Bronchial epithelial cell (primary cell): ENCODE results near the gene SPPL2B. TPM values are rescaled to one million over a fixed set of nuclear protein-coding genes. Genes with fewer than 3 reads are reported as not detected.

ENCODE experiments used
- DNase-seq: peaks from one replicate; pipeline ENCODE4 v3.0.0-alpha.2; 2010; ENCODE audit warnings: low read depth
- FAIRE-seq: peaks from 2 replicates; lab custom pipeline; 2011; peaks lifted over from hg19 to GRCh38; lab: Jason Lieb, UNC
- H3K27me3 ChIP-seq: 2 replicates; pipeline ENCODE4 v1.5.1; 2011; ENCODE audit warnings: low read length; ENCODE audit not compliant: control insufficient read depth, insufficient read depth
- H3K36me3 ChIP-seq: 2 replicates; pipeline ENCODE4 v1.5.1; 2011; ENCODE audit warnings: low read length; ENCODE audit not compliant: control insufficient read depth, insufficient read depth
- H3K4me3 ChIP-seq: 2 replicates; pipeline ENCODE4 v1.5.1; 2011; ENCODE audit warnings: mild to moderate bottlenecking, low read depth, low read length, control low read depth
- total RNA-seq: library from RNA; depleted of rRNA; stranded (reverse); fragments of >200 nt; gene quantifications from 2 replicates; pipeline ENCODE4 v1.2.1, GENCODE V29; 2014
- TF ChIP-seq, protein P1 (sequence below): IDR thresholded peaks from 2 replicates; pipeline ENCODE4 v1.5.1; 2011; ENCODE audit warnings: mild to moderate bottlenecking, moderate library complexity, low read length, control low read depth, inconsistent platforms; ENCODE audit not compliant: insufficient read depth, severe bottlenecking

Gene SPPL2B
- total RNA-seq, 1 donor from 2014 or later = 10.0 TPM

- Histone ChIP-seq H3K36me3 (no peaks in the 10 kb centered on the region), H3K27me3 (no peaks in the 10 kb centered on the region), H3K4me3 (no peak overlapping the region)
- TF ChIP-seq, protein P1, sequence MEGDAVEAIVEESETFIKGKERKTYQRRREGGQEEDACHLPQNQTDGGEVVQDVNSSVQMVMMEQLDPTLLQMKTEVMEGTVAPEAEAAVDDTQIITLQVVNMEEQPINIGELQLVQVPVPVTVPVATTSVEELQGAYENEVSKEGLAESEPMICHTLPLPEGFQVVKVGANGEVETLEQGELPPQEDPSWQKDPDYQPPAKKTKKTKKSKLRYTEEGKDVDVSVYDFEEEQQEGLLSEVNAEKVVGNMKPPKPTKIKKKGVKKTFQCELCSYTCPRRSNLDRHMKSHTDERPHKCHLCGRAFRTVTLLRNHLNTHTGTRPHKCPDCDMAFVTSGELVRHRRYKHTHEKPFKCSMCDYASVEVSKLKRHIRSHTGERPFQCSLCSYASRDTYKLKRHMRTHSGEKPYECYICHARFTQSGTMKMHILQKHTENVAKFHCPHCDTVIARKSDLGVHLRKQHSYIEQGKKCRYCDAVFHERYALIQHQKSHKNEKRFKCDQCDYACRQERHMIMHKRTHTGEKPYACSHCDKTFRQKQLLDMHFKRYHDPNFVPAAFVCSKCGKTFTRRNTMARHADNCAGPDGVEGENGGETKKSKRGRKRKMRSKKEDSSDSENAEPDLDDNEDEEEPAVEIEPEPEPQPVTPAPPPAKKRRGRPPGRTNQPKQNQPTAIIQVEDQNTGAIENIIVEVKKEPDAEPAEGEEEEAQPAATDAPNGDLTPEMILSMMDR = no peak
- DNase-seq (no peak), FAIRE-seq (no peak)
Observed at GRCh38 chr19:2380567-2380966, 52.1 kb downstream of the SPPL2B start.

GRCh38 chr19:2381148-2381820, 52.8 kb downstream of the SPPL2B start:
- no peak for DNase-seq
- TF ChIP-seq, protein P1 = no peak
- H3K4me3 ChIP-seq = no peak overlapping the region
- H3K27me3 ChIP-seq = no peaks in the 10 kb centered on the region
- FAIRE-seq = peak; percentile 47
- no peaks in the 10 kb centered on the region for H3K36me3 ChIP-seq

DNA sequence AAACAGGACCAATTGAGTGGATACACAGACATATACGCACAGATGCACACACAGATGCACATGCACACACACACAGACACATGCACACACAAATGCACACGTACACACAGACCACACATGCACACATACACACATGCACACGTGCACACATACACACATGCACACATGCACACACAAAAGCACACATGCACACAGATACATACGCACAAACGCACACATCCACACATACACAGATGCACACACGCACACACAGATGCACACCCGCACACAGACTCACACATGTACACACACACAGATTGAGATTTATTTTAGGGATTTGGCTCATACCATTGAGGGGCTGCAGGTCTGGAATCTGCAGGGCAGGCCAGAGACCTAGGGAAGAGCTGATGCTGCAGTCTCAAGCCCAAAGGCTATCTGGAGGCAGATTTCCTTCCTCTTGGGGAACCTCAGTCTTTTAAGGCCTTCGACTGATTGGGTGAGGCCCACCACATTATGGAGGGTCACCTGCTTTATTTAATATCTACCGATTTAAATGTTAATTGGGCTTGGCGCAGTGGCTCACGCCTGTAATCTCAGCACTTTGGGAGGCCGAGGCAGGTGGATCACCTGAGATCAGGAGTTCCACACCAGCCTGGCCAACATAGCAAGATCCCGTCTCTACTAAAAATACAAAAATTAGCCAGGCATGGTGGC, 54.2 kb downstream of the SPPL2B start:
- DNase-seq (no peak), FAIRE-seq (peak; percentile 88)
- Histone ChIP-seq H3K4me3 (no peak overlapping the region), H3K27me3 (no peaks in the 10 kb centered on the region), H3K36me3 (no peaks in the 10 kb centered on the region)
- TF ChIP-seq, protein P1 = no peak

GRCh38 chr19:2385053-2385721, 56.7 kb downstream of the SPPL2B start:
- FAIRE-seq (no peak), DNase-seq (peak; percentile 75)
- H3K4me3 ChIP-seq = peak overlapping the region; percentile 18

DNA sequence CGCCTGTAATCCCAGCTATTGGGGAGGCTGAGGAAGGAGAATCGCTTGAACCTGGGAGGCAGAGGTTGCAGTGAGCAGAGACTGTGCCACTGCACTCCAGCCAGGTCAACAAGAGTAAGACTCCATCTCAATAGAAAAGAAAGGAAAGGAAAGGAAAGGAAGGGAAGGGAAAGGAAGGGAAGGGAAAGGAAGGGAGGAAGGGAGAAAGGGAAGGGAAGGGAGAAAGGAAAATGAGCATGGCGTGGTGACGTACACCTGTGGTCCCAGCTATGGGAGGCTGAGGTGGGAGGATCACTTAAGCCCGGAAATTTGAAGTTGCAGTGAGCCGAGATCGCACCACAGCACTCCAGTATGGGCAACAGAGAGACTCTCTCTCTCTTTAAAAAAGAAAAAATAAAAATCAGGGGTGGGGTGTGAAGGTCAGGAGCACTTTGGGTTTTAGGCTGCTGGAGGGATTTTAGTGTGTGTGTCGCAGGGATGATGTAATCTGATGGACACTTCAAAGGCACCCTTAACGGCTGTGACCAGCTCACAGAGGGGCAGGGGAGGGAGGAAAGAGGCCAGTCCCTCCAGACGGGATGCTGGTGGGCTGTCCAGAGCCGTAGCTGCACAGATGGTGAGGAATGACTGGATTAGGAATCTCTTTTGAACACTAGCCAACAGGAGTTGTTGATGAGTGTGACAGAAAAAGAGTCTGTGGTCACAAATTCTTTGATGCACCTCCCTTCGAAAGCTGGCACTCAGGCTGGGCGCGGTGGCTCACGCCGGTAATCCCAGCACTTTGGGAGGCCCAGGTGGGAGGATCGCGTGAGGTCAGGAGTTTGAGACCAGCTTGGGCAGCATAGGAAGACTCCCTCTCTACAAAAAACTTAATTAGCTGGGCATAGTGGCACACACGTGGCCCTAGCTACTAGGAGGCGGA, 59.1 kb downstream of the SPPL2B start:
- Histone ChIP-seq H3K27me3 (no peaks in the 10 kb centered on the region), H3K36me3 (no peaks in the 10 kb centered on the region), H3K4me3 (no peak overlapping the region)
- DNase-seq = no peak
- FAIRE-seq = no peak
- TF ChIP-seq, protein P1 = no peak

More at GRCh38 chr19:2385053-2385721, 56.7 kb downstream of the SPPL2B start:
- Histone ChIP-seq H3K27me3 (no peaks in the 10 kb centered on the region), H3K36me3 (no peaks in the 10 kb centered on the region)
- TF ChIP-seq, protein P1 = no peak
